ENCODE measurements around the gene NBPF1. TPM values are rescaled to one million over a fixed set of nuclear protein-coding genes. Genes with fewer than 3 reads are reported as not detected.
"Not testable (repeated sequence)": the region's sequence is repeated elsewhere in the genome, so short reads cannot be mapped to it uniquely, and the experiment has no call there.

The NBPF1 gene
- total RNA-seq, 1 experiment from 2014 or later: 24.9 TPM

DNA sequence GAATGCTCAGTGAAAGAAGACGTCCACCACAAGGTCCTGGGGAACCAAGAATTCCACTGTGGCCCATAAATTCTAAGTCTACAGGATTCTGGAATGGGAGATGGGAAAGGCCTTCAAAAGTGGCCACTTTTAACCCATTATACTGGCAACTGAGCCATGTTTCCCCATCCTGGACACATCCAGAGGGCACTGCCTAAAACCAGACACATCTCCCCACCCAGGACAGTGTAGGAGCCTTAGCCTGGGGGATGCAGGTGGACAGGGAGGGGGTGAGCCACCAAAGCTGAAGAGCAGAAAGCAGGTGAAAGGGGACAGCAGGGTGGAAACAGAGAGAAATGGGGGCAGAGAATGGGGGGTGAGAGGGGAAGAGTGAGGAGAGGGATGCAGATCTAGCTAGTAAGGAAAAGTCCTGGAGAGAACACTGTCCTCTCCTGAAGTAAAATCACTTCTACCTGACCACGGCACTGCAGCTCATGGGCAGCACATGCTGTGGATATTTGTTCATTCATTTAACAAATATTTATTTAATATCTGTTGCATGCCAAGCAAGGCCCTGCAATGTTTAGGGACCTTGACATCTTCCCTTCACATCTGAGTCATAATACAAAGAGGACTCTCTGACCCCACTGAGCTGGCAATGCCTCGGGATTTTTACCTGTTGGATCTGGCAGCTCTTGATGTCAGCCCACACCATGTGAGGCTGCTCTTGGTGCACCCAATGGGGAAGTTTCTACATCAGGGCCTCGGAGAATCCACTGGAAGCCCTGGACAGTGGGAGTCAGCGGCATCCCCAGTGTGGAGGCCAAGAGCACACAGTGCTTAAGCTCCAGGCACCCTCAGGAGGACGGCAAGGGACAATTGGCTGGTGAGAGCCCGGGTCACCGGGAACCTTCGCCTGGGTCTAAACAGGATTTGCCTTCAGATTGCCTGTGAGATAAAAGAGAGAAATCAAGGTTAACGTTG lies 5.2 kb downstream of the NBPF1 start:
- not testable (repeated sequence) for DNase-seq (ENCODE audit: low read depth)

DNA sequence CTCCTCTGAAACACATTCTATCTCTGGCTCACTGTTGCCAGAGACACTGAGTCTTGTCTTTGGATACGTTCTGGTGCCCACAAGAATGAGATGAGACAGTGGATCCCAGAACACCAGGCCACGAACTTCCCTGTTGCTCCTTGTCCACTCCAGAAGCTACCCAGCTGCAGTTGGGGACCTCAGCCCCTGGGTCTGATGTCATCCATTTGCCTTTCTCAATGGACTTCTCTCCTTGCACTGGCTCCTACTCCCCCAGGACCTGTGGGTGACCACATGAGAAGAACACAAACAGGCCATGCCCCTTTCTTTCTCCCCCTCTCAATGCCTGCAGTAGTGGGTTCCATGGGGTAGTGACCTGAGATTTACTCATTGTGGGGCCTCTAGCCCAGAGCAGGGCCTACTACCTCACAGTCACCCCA lies 5.9 kb downstream of the NBPF1 start:
- DNase-seq (ENCODE audit: low read depth): no peak

DNA sequence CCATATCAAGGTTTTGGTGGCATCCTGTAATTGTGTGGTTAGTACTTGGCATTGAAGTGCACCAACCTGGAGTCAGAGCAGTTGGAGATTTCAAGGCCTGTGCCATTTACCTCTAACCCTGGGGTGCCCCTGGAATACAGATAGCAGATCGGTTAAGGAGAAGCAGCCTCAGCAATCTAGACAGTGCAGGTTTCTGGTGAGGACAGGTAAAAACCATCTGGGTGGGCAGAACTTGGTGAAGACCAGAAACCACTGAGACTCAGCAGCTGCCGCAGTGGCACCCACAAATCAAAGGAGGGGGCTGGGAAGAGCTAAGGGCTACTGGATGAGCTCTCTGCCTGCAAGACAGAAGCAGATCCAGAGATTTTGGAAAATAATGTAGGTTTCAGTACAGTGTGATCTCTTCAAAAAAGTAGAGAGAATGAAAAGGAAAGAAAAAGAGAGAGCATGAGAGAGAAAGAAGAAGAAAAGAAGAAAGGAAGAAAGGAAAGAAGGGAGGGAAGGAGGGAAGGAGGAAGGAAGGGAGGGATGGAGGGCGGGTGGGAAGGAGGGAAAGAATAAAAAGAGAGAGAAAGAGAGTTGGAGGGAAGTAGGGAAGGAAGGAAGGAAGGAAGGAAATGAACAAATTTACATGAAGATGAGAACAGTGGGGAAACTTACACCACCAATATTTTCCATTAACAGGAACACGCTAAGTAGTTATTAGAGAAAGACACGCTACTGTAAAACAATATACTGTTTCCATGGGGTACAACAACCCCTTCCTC lies 6.5 kb downstream of the NBPF1 start:
- not testable (repeated sequence) for DNase-seq (ENCODE audit: low read depth)

DNA sequence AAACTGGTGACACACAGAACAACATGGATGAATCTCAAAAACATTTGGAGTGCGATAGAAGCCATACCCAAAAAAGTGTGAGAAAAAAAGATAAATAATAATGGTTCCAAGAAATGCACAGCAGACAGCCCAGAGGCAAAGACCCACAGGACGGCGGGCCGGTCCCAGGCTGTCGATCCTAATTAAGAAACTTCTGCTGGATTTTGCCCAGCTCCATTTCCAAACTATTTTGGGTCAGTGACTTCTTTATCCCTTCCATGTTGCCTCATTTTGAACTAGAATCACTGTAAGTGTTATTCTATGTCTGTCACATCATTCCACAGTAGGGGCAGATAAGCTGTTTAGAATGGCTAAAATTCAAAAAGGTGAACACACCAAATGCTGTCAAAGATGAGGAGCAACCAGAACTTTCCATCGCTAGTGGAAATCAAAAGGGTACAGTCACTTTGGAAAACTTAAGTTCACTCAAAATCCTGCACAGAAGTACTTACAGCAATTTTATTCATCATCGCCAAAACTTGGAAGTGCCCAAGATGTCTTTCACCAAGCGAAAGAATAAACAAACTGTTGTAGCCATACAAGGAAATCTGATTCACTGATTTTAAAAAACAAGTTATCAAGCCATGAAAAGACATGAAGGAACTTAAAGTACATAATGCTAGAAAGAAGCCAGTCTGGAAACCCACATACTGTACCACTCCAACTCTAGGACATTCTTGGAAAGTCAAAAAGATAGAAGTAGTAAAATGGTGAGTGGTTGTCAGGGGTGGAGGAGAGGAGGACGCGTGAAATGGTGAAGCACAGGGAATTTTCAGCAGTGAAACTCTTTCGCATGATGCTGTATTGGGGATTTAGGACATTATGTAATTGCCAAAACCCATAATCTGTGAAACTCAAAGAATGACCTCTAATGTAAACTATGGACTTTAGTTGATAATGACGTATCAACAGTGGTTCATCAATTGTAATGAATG lies 7.5 kb downstream of the NBPF1 start:
- no peak for DNase-seq (ENCODE audit: low read depth)

DNA sequence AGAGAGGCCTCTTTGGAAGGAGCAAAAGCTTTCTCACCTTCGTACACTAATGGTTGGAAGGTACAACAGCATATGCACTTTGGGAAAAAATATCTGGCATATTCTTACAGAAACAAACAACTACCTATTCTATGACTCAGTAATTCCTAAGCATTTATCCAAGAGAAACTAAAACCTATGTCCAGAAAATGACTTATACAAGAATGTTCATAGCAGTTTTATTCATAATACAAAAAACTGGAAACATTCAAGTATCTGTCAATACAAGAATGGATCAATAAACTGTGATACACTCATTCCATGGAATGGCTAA lies 8.2 kb downstream of the NBPF1 start:
- no peak for DNase-seq (ENCODE audit: low read depth)

DNA sequence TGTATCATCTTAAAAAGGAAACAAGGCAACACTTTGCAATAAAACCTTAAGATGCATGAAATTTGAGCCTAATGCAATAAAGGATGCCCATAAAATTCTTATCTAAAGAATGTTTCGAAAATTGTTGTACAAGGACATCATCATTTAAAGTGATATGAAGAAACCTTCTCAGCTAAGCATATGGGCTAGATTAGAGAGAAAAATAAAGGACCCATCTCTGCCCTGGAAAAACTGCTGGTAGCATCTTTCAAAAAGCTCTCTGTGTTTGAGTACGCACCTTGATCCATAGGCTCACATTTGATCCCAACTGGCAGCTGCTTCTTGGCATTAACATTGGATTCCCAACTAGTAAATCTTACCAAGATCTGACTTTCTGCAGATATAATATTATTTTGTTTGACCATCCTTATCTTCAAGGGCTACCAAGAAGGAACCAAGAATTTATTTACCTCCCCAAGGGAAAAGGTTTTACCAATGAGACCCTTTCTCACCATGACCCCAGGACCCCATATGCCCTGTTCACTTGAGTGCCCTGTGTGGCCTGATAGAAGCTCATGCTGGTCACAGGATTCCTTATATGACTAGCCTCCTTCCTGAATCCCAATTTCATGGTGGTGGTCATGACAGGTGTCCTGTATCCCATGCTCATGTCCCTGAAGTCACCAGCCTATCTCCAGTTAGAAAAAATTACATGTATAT lies 8.7 kb downstream of the NBPF1 start:
- DNase-seq (ENCODE audit: low read depth): not testable (repeated sequence)

DNA sequence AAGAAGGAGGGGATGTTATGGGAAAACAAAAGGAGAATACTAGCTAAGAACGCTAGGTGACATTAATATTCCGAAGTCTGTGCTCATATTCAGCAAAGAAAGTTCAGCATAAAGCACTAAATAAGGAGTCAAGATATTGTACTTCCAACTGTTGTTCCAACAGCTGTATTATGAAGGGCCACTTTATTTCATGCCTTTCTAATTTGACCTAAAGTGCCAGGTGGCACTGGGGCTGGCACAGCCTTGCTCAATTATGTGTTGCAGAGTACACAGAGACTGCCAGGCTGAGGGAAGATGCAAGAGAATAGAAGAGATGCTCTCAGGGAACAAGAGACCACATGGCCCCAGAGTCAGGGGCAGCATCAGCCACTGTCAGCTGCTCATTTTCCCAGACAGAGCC lies 9.7 kb downstream of the NBPF1 start:
- DNase-seq (ENCODE audit: low read depth): not testable (repeated sequence)

DNA sequence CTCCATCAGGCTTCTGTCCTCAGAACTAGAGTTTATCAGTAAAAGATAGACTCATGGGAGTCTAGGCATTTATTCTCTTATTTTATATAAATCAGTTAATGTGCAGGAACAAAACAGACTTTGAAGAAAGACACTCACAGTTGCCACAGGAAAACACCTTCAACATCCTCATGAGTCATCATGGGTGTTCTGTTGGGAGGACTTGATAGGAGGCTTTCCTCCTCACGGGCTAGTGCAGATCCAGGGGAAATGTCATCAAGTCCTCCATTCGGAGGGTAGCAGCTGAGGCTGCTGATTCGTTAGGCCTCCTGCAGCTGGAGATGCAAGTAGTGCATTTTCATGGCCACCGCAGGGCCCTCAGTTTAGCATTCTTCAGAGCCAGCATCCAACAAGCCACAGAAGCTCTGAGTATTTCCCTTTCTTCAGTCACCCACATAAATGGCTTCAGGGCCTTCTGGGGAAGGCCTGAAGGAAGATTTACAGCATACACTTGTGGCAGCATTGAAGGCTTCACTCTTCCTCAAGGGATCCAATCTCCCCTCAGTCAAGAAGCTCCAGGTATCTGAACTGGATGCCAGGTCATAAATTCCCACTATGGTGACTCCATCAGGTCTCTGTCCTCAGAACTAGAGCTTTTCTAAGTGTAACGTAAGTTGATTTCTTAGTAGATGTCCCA lies 10.9 kb downstream of the NBPF1 start:
- DNase-seq (ENCODE audit: low read depth): not testable (repeated sequence)

DNA sequence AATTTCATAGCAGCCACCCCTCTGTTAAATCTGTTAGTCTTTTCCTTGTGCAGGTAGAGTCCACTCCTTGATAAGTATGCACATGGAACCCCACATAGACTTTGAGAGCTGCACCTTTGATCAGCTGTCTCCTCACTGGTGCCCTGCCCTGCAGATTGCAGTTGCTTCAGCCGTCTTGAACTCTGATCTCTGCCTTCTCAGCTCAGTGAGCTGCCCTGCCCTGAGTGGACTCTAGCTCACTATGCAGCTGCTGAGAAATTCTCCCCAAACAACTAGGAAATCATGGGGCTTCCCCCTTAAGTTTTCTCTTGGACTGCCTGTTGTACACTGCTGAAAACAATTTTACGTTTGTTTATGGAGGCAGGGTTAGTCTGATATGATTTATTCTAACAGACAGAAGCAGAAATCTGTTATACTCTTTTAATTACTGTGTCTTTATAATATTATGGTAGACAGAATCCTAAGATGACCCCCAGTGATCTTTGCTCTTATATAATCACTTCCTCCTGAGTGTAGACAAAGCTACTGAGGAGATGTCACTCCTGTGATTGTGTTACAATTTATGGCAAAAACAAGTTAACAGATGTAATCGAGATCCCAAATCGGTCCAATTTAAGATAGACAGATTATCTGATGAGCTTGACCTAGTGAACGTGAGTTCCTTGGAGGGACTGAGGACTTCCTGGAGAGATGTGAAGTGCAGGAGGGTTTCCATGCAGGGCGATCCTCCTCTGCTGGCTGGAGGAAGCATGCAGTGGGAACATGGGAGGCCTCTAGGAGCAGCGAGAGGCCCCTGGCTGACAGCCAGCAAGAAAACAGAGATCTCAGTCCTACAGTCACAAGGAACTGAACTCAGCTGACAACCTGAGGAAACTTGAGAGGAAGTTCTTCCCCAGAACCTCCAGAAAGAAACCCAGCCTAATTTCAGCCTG lies 12.2 kb downstream of the NBPF1 start:
- DNase-seq (ENCODE audit: low read depth): not testable (repeated sequence)

DNA sequence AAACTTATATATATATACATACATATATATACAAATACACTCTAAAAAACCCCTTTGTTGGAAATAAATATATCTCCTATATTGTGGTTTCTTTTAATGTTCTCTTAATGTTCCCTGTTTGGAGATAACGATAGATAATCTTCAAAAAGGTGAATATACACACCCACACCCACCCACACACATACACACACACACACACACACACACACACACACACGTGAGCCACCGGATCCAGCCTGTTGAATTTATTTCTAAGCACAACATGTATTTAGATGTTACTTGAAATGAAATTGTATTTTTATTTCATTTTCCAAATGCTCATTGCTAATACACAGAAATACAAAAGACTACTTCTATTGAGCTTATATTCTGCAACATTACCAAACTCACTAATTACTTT lies 14.0 kb downstream of the NBPF1 start:
- not testable (repeated sequence) for DNase-seq (ENCODE audit: low read depth)

DNA sequence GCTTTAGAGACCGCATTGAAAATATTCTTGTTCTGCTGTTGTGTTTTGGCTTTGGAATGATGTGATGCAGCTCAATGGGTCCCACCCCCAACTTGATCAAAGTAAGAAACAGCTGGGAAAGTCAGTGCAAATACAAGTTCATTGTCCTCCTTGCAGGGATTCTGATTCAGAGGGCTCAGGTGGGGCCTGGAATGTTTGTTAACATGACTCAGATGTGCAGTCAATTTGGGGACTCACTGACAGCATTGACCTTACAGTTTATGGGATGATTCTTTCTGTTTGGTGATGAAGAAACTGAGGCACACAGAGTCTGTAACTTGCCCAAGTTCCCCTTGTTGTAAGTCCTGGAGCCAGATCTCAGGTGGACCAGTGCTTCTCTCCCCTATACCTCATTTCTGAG lies 18.1 kb downstream of the NBPF1 start:
- DNase-seq (ENCODE audit: low read depth): not testable (repeated sequence)

DNA sequence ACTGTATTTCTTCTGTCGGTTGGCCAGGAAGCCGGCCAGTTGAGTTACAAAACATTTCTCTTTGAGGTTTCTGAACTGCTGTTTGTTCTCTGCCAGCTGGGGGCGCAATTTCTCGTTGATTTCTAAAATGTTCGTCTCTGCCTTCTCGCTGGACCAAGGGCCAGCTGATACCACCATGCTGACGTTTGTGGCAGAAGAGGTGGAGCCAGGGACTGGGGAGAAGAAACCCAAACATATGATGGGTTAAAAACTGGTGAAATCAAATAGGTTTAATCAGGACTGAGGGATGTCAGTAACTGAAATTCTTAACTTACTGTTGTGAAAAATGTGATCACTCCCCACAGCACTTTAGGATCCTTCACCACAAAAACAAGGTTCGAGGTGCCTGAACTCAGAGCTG lies 21.5 kb downstream of the NBPF1 start:
- DNase-seq (ENCODE audit: low read depth): not testable (repeated sequence)

DNA sequence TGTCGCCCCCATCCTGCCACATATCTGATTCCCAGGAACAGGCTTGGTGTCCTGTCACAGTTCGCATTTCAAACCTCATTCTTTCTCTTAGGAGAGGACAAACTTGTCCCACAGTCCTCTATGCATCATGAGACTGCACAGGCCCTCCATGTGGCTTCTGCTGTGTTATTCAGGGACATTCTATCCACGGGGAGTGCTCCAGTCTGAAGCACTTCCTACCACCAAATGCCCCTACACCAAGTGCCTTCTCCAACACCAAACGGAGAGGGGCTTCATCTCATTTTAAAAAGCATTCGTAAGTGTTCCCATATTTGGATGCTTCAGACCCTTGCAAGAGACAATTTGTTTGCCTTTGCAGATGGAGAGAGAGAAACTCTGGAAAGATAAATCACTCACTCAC lies 25.3 kb downstream of the NBPF1 start:
- DNase-seq (ENCODE audit: low read depth): not testable (repeated sequence)

DNA sequence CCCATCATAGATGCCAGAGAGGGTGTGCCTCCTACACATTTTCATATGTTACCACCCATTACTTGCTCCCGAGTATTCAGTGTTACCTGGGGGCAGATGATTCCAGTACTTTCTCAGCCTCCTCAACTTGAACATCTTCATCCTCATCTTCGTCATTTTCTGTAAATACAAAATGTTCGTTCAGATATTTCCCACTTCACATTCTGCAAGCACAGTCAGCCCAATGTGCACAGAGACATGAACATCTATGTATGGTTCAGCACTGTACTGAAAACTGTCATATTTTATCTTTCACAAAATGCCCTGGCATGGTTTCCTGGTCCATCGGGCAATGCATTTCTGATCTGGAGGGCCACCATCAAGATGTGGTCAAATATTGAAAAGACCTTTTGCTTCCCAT lies 25.7 kb downstream of the NBPF1 start:
- not testable (repeated sequence) for DNase-seq (ENCODE audit: low read depth)

DNA sequence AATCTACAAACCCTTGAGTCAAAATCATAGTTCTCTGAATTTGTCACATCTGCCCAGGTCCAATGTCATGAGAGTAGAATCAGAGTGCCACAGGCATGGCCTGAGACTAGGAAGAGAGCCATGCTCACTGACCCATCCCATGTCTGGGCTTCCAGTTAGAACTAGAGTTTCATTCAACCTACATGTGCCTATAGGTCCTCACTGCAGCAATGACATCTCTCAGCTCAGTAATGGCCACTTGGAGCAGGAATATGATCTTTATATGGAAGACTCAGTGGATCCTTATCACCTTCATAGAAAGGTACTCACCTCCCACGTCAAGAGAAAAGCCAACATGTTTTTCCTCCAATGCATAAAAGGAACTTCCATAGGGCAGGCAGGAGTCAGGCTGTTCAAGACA lies 48.0 kb downstream of the NBPF1 start:
- DNase-seq (ENCODE audit: low read depth): not testable (repeated sequence)

DNA sequence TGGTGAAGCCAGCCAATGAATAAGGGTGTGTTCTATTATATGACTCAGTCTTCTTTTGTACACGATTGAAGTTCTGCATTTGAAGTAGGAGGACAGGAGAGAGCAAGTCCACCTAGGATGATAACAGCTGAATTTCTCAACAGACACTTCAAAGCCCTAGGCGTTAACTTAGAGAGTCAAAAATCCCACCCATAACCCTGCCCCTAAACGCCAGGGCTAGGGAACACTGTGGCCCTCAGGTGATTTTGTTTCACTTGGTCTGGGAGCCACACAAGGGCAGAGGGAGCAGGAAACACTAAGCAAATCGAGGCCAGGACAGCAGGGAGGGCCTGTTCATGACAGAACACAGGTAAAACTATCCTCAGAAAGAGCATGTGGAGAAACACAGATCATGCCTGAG lies 52.3 kb downstream of the NBPF1 start:
- not testable (repeated sequence) for DNase-seq (ENCODE audit: low read depth)

DNA sequence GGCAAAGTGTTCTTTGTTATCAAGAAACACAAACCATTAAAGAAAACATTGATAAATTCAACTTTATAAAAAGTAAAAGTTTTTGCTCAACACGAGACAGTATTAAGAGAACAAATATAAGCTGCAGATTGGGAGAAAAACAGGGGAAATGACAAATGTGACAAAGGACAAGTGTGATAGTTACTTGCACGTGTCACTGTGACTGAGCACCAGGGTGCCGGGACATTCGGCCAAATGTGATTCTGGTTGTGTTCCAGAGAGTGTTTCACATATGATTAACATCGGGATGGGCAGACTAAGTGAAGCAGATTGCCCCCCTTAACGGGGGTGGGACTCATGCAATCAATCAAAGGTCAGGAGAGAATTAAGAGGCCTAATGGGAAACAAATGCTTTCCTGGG lies 52.9 kb downstream of the NBPF1 start:
- DNase-seq (ENCODE audit: low read depth): not testable (repeated sequence)

DNA sequence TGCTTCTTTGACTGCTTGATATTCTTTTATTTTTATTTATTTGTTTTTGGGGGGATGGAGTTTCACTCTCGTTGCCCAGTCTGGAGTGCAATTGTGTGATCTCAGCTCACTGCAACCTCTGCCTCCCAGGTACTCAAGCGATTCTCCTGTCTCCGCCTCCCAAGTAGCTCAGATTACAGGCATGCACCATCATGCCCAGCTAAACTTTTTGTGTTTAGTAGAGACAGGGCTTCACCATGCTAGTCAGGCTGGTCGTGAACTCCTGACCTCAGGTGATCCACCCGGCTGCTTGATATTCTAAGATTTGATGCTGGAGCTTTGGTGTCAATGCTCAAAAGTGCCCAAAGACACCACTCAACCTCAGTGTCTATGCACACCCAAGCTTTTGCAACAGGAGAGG lies 53.7 kb downstream of the NBPF1 start:
- not testable (repeated sequence) for DNase-seq (ENCODE audit: low read depth)

DNA sequence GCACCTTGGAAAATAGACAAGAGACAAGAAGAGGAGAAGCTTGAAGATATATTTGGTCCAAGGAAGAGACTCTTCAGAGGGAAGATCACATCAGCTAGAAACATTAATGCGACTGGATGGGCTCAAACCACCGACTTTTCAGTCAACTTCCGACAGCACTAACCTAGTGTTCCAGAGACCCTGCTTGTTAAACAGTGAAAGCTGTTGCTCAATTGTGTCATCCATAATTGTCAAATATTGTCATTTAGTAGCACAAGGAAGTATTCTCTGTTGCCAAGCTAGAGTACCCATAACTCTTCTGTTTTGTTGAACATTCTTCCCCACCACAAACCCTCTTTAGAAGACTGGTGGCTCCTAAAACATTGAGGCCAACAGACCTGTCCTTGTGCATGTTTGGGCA lies 56.3 kb downstream of the NBPF1 start:
- DNase-seq (ENCODE audit: low read depth): not testable (repeated sequence)

All from LHCN-M2 (cell line).